Common myeloid progenitor, CD34-positive (primary cell): ENCODE results near the gene CRLF2. TPM values are rescaled to one million over a fixed set of nuclear protein-coding genes. Genes with fewer than 3 reads are reported as not detected.
"Not testable (repeated sequence)": the region's sequence is repeated elsewhere in the genome, so short reads cannot be mapped to it uniquely, and the experiment has no call there.

ENCODE experiments used
- CTCF ChIA-PET: fragments of 350-600 bp; sonication (Branson Sonifier 250); formaldehyde crosslinking; loops from one replicate; lab custom pipeline; 2021; ENCODE audit warnings: antibody characterized with exemption; lab: Charles Lee
- POLR2A ChIA-PET: fragments of 350-600 bp; sonication (Branson Sonifier 250); formaldehyde crosslinking; loops from one replicate; lab custom pipeline; 2021; ENCODE audit warnings: antibody characterized with exemption; lab: Charles Lee
- DNase-seq, 3 donors: peaks; one replicate each; pipeline versions ENCODE4 v3.0.0 to v3.0.0-alpha.2; 2013
- H3K27ac ChIP-seq, 2 experiments: 1 replicate in 1 of 2; 2 replicates in 1 of 2; pipeline ENCODE4 v1.7.0; 2013; ENCODE audit warnings: inconsistent platforms in 2 of 2, low read length in 2 of 2, mild to moderate bottlenecking in 2 of 2, low read depth in 1 of 2, moderate library complexity in 1 of 2; ENCODE audit not compliant: severe bottlenecking in 2 of 2, insufficient read depth in 1 of 2, poor library complexity in 1 of 2
- H3K27me3 ChIP-seq, 5 experiments: replicated peaks in 2 of 5; 1 replicate in 3 of 5; 2 replicates in 2 of 5; pipeline versions ENCODE4 v1.6.1 to v1.7.0; 2013; ENCODE audit warnings: low read length in 4 of 5, mild to moderate bottlenecking in 2 of 5, moderate library complexity in 2 of 5, inconsistent platforms in 1 of 5; ENCODE audit not compliant: insufficient read depth in 5 of 5, control insufficient read depth in 4 of 5
- H3K36me3 ChIP-seq, 4 experiments: 1 replicate in 2 of 4; 2 replicates in 2 of 4; pipeline versions ENCODE4 v1.6.1 to v1.7.0; 2013; ENCODE audit warnings: low read length in 3 of 4, control low read depth in 1 of 4, mild to moderate bottlenecking in 1 of 4; ENCODE audit not compliant: control insufficient read depth in 4 of 4, insufficient read depth in 4 of 4
- H3K4me1 ChIP-seq, 4 experiments: 1 replicate in 3 of 4; 2 replicates in 1 of 4; pipeline versions ENCODE4 v1.6.1 to v1.7.1; 2013; ENCODE audit warnings: low read length in 3 of 4, mild to moderate bottlenecking in 3 of 4, control low read depth in 1 of 4, inconsistent platforms in 1 of 4, moderate library complexity in 1 of 4; ENCODE audit not compliant: control insufficient read depth in 4 of 4, insufficient read depth in 4 of 4; ENCODE audit errors: control extremely low read depth in 1 of 4
- H3K4me3 ChIP-seq, 7 experiments: 1 replicate in 4 of 7; 2 replicates in 3 of 7; pipeline versions ENCODE4 v1.5.1 to v1.7.0; 2013; ENCODE audit warnings: mild to moderate bottlenecking in 7 of 7, low read length in 6 of 7, moderate library complexity in 6 of 7, inconsistent platforms in 2 of 7, low read depth in 2 of 7, control low read depth in 1 of 7; ENCODE audit not compliant: insufficient read depth in 4 of 7, control insufficient read depth in 1 of 7; ENCODE audit errors: extremely low read depth in 1 of 7
- H3K9me3 ChIP-seq, 5 experiments: 1 replicate in 4 of 5; 2 replicates in 1 of 5; pipeline versions ENCODE4 v1.6.1 to v1.7.1; 2013; ENCODE audit warnings: low read length in 4 of 5, mild to moderate bottlenecking in 2 of 5, inconsistent platforms in 1 of 5, low read depth in 1 of 5, moderate library complexity in 1 of 5; ENCODE audit not compliant: control insufficient read depth in 4 of 5, insufficient read depth in 2 of 5; ENCODE audit errors: control extremely low read depth in 1 of 5
- WGBS: methylation state at CpG from one replicate; pipeline ENCODE4 v1.1.5; 2013; ENCODE audit not compliant: insufficient coverage; 5-methylcytosine and 5-hydroxymethylcytosine counted together
- polyA plus RNA-seq: library from polyadenylated mRNA; unstranded; fragments of 120-200 nt; gene quantifications from one replicate; pipeline ENCODE4 v1.2.1, GENCODE V29; 2013

CRLF2 gene
- 1.0 TPM for polyA plus RNA-seq

DNA sequence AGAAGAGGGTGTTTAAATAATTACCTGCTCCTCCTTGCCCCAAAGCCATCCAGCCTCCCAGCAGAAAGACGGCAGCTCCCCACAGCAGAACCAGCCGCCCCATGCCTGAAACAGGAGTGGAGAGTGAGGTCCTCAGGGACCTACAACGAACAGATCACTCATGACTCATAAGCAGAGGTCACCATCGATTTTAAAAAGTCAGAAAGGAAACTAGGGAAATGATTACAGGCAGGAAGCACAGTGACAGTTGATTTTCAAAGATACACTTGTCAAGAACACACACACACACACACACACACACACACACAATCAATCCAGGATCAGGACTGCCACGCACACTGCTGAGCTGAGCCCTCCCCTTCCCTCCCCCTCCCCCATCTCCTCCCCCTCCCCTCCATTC lies at the start of gene CRLF2:
Gene CRLF2, minus strand, starts transcription at position 118 of the 400 bp plus-strand sequence. Its CDS starts 15 bp downstream, at position 103.
- DNase-seq, result peak; percentile 85 to 92 (median 87)
- POLR2A ChIA-PET, result no interaction called here
- 0% methylated on average over 2 of the region's 5 CpGs for WGBS
- CTCF ChIA-PET, result no interaction called here
- H3K9me3 ChIP-seq, result no peaks in the 10 kb centered on the region
- no peaks in the 10 kb centered on the region for H3K27me3 ChIP-seq
- H3K36me3 ChIP-seq, result no peaks in the 10 kb centered on the region
- no peak within 1 kb of the TSS for H3K27ac ChIP-seq
- peak within 1 kb of the TSS in 4 of 7 experiments; percentile 33 to 54 (median 48) for H3K4me3 ChIP-seq
- peaks cover 13 to 63% (median 53%) of the 10 kb centered on the region in 4 experiments for H3K4me1 ChIP-seq

GRCh38 chrX:1261771-1262170 lies 49.3 kb upstream of the CRLF2 start:
- 92% methylated on average over 6 of the region's 9 CpGs for WGBS
- H3K9me3 ChIP-seq, H3K36me3 ChIP-seq, H3K27me3 ChIP-seq, CTCF ChIA-PET, POLR2A ChIA-PET, H3K4me3 ChIP-seq, H3K4me1 ChIP-seq, DNase-seq, H3K27ac ChIP-seq: not testable (repeated sequence)

DNA sequence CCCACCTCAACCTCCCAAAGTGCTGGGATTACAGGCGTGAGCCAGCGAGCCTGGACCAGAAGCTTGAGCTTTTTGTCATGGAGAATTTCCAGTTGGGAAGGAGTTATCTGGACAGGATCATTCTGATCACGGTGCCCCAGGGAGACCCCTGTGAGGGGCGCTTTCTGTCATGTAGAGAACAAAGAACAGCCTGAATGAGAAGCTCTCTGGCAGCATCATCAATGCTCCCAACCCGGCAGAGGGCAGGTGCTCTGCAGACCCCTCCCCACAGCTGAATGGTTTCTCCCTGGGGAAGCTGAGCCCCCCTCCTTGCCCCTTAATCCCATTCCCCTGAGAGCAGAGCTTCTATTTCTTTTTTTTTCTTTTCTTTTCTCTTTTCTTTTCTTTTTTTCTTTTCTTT lies 48.8 kb upstream of the CRLF2 start:
- no peak overlapping the region for H3K27ac ChIP-seq
- no peaks in the 10 kb centered on the region for H3K27me3 ChIP-seq
- ChIA-PET POLR2A (no interaction called here), CTCF (no interaction called here)
- H3K36me3 ChIP-seq, result no peaks in the 10 kb centered on the region
- WGBS, result 96% methylated on average over 4 of the region's 5 CpGs
- DNase-seq, result no peak
- no peaks in the 10 kb centered on the region for H3K9me3 ChIP-seq
- no peak overlapping the region for H3K4me3 ChIP-seq
- peaks cover 0 to 10% (median 0%) of the 10 kb centered on the region in 4 experiments for H3K4me1 ChIP-seq

GRCh38 chrX:1252861-1253260 lies 40.4 kb upstream of the CRLF2 start:
- H3K27ac ChIP-seq, result no peak overlapping the region
- POLR2A ChIA-PET, result no interaction called here
- DNase-seq, result no peak
- no peak overlapping the region for H3K4me3 ChIP-seq
- H3K4me1 ChIP-seq, result peaks cover 0 to 25% (median 23%) of the 10 kb centered on the region in 4 experiments
- no peaks in the 10 kb centered on the region for H3K27me3 ChIP-seq
- WGBS, result 96% methylated on average over 3 of the region's 3 CpGs
- H3K9me3 ChIP-seq, result peaks cover 0 to 1% (median 0%) of the 10 kb centered on the region in 5 experiments
- H3K36me3 ChIP-seq, result no peaks in the 10 kb centered on the region
- CTCF ChIA-PET, result no interaction called here

- CTCF ChIA-PET, result no interaction called here
- H3K4me3 ChIP-seq, result peak overlapping the region in 6 of 7 experiments; percentile 31 to 57 (median 44)
- peak; percentile 96 to 99 (median 98) for DNase-seq
- H3K27me3 ChIP-seq, result no peaks in the 10 kb centered on the region
- peak overlapping the region in 1 of 2 experiments; percentile 27 for H3K27ac ChIP-seq
- POLR2A ChIA-PET, result no interaction called here
- H3K36me3 ChIP-seq, result no peaks in the 10 kb centered on the region
- peaks cover 0 to 1% (median 0%) of the 10 kb centered on the region in 5 experiments for H3K9me3 ChIP-seq
- 0% methylated on average over 17 of the region's 22 CpGs for WGBS
- peaks cover 0 to 36% (median 28%) of the 10 kb centered on the region in 4 experiments for H3K4me1 ChIP-seq
Observed at GRCh38 chrX:1249101-1249887, 36.8 kb upstream of the CRLF2 start.

DNA sequence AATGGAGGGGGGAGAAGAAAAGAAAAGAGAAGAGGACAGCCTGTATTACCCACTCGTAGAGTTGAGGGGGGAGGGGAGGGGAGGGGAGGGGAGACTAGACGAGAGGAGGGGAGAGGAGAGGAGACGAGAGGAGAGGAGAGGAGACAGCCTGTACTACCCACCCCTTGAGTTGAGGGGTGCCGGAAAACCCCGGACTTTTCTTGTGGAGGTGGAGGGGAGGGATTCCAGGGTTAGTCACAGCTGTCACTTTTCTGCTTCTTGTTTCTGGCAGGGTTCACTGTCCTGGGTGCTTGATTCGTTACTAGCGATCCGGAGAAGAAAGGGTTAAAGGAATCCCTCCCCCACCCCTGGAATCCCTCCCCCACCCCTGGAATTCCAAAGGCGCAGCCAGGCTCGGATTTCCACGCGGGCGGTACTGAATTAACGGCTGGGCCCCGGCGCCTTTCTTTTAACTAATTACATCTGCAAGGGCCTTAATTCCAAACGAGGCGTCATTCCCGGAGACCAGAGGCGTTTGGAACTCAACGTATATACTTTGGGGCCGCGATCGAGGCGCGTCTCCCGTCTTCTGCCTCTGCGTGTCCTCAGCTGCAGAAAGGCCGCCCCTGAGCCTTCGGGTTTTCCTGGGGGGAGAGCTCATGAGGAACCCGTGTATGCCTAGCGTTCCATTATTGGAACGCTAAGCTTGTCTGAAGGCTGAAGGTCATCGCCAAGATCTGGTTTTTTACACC lies 36.0 kb upstream of the CRLF2 start:
- 5% methylated on average over 21 of the region's 34 CpGs for WGBS
- peak overlapping the region in 5 of 7 experiments; percentile 3 to 54 (median 33) for H3K4me3 ChIP-seq
- peaks cover 0 to 44% (median 30%) of the 10 kb centered on the region in 4 experiments for H3K4me1 ChIP-seq
- no peaks in the 10 kb centered on the region for H3K9me3 ChIP-seq
- H3K27ac ChIP-seq, result no peak overlapping the region
- H3K27me3 ChIP-seq, result no peaks in the 10 kb centered on the region
- DNase-seq, result peak; percentile 52 to 83 (median 79)
- ChIA-PET POLR2A (no interaction called here), CTCF (no interaction called here)
- H3K36me3 ChIP-seq, result no peaks in the 10 kb centered on the region

GRCh38 chrX:1246816-1247215 lies 34.4 kb upstream of the CRLF2 start:
- Histone ChIP-seq H3K9me3 (no peaks in the 10 kb centered on the region), H3K4me1 (peaks cover 0 to 50% (median 36%) of the 10 kb centered on the region in 4 experiments), H3K27me3 (no peaks in the 10 kb centered on the region), H3K27ac (no peak overlapping the region), H3K36me3 (no peaks in the 10 kb centered on the region), H3K4me3 (no peak overlapping the region)
- ChIA-PET POLR2A (no interaction called here), CTCF (no interaction called here)
- DNase-seq, result peak; percentile 79 to 88 (median 82)
- 0% methylated on average over 12 of the region's 18 CpGs for WGBS
